HEK293T (cell line): ENCODE data around the gene ITIH2.
"Not testable (repeated sequence)": the region's sequence is repeated elsewhere in the genome, so short reads cannot be mapped to it uniquely, and the experiment has no call there.

ENCODE experiments used
- CTCF ChIA-PET: fragments of 350-600 bp; formaldehyde crosslinking; extraction: SDS; loops from one replicate; lab custom pipeline; 2021; ENCODE audit warnings: antibody characterized with exemption, inconsistent platforms; lab: Yijun Ruan, JAX
- POLR2A ChIA-PET: fragments of 350-600 bp; formaldehyde crosslinking; extraction: SDS; loops from one replicate; lab custom pipeline; 2020; ENCODE audit warnings: antibody characterized with exemption, inconsistent platforms; lab: Yijun Ruan, JAX
- DNase-seq: peaks from one replicate; pipeline ENCODE4 v3.0.0; 2012; ENCODE audit warnings: mixed read lengths; ENCODE audit errors: extremely low spot score
- ARNT ChIP-seq: fragments of 450-650 bp; IDR thresholded peaks from 2 replicates; pipeline ENCODE4 v1.6.1; 2017; ENCODE audit warnings: mild to moderate bottlenecking
- BHLHE40 ChIP-seq: fragments of 450-650 bp; IDR thresholded peaks from 2 replicates; pipeline ENCODE4 v1.6.1; 2016; ENCODE audit warnings: mild to moderate bottlenecking, moderate library complexity, borderline replicate concordance
- CTBP1 ChIP-seq: fragments of 450-650 bp; IDR thresholded peaks from 2 replicates; pipeline ENCODE4 v1.6.1; 2016; ENCODE audit warnings: borderline replicate concordance
- ELF4 ChIP-seq: fragments of 450-650 bp; IDR thresholded peaks from 2 replicates; pipeline ENCODE4 v1.6.1; 2017; ENCODE audit warnings: antibody characterized with exemption
- FOXA1 ChIP-seq: fragments of 450-650 bp; IDR thresholded peaks from 2 replicates; pipeline ENCODE4 v1.6.1; 2016; ENCODE audit warnings: mild to moderate bottlenecking
- FOXK2 ChIP-seq: fragments of 450-650 bp; IDR thresholded peaks from 2 replicates; pipeline ENCODE4 v1.6.1; 2016; ENCODE audit warnings: mild to moderate bottlenecking
- FOXM1 ChIP-seq: fragments of 450-650 bp; IDR thresholded peaks from 2 replicates; pipeline ENCODE4 v1.6.1; 2017; ENCODE audit warnings: mild to moderate bottlenecking, borderline replicate concordance
- HDGF ChIP-seq: fragments of 450-650 bp; IDR thresholded peaks from 2 replicates; pipeline ENCODE4 v1.6.1; 2017; ENCODE audit warnings: antibody characterized with exemption, borderline replicate concordance
- L3MBTL2 ChIP-seq: fragments of 450-650 bp; conservative IDR thresholded peaks from 2 replicates; pipeline ENCODE4 v1.6.1; 2016; ENCODE audit warnings: mild to moderate bottlenecking
- LEF1 ChIP-seq: fragments of 450-650 bp; IDR thresholded peaks from 2 replicates; pipeline ENCODE4 v1.6.1; 2017; ENCODE audit warnings: mild to moderate bottlenecking, borderline replicate concordance
- NFRKB ChIP-seq: fragments of 450-650 bp; IDR thresholded peaks from 2 replicates; pipeline ENCODE4 v1.6.1; 2016; ENCODE audit warnings: mild to moderate bottlenecking, moderate library complexity
- SP1 ChIP-seq: fragments of 450-650 bp; IDR thresholded peaks from 2 replicates; pipeline ENCODE4 v1.6.1; 2017
- SUZ12 ChIP-seq: fragments of 450-650 bp; IDR thresholded peaks from 2 replicates; pipeline ENCODE4 v1.6.1; 2016; ENCODE audit warnings: mild to moderate bottlenecking
- TARDBP ChIP-seq: fragments of 450-650 bp; IDR thresholded peaks from 2 replicates; pipeline ENCODE4 v1.6.1; 2016
- ZNF384 ChIP-seq: fragments of 450-650 bp; IDR thresholded peaks from 2 replicates; pipeline ENCODE4 v1.6.1; 2016
- TF ChIP-seq, protein P1 (sequence below): fragments of 450-650 bp; IDR thresholded peaks from 2 replicates; pipeline ENCODE4 v1.6.1; 2016

The ITIH2 gene

DNA sequence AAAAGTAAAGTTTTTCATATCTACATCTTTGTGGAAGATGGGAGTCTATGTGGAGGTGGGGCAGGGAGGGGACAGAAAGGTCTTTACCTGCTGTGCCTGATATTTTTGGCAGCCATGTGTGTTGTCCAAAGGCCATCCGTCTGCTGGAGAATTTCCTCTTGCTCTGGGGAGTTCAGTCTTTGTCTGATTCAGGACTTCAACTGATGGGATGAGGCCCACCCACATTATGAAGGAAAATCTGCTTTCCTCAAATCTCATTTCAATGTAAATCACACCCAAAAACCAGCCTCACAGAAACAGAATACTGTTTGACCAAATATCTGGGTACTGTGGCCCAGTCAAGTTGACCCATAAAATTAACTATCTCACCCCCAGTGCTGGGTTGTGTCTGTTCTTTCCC, 23.9 kb upstream of the ITIH2 start:
- POLR2A ChIA-PET = no interaction called here
- DNase-seq = no peak
- TF ChIP-seq L3MBTL2 = no peak
- TF ChIP-seq FOXM1 = no peak
- no peak for TF ChIP-seq LEF1
- TF ChIP-seq ELF4 = no peak
- TF ChIP-seq SUZ12 = no peak
- no peak for TF ChIP-seq ZNF384
- TF ChIP-seq FOXK2 = no peak
- TF ChIP-seq BHLHE40 = no peak
- no peak for TF ChIP-seq HDGF
- no peak for TF ChIP-seq CTBP1
- CTCF ChIA-PET = no interaction called here

DNA sequence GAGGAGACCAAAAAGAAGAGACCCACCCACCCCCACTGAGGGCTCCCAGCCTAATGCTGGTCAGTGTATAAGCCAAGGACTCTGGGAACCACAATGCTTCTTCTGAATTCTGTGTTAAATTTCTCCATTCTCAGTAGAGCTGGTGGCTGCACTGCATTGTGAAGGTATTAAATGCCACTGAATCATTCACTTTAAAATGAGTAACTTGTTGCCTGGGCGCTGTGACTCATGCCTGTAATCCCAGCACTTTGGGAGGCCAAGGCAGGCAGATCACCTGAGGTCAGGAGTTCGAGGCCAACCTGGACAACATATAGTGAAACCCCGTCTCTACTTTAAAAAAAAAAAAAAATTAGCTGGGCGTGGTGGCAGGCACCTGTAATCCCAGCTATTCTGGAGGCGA, 23.0 kb upstream of the ITIH2 start:
- CTCF ChIA-PET = not testable (repeated sequence)

GRCh38 chr10:7686351-7687171, 16.6 kb upstream of the ITIH2 start:
- ChIA-PET CTCF (interaction anchor here (0.6 to 2.3 kb wide), 11 partner anchors 12 to 276 kb away, joined by 3 to 31 read pairs (median 6); partner anchors contain the start of genes ITIH5 and SFMBT2), POLR2A (no interaction called here)
- DNase-seq = no peak
- TF ChIP-seq BHLHE40 = no peak
- no peak for TF ChIP-seq FOXA1
- no peak for TF ChIP-seq LEF1
- TF ChIP-seq HDGF = no peak
- TF ChIP-seq, protein P1, sequence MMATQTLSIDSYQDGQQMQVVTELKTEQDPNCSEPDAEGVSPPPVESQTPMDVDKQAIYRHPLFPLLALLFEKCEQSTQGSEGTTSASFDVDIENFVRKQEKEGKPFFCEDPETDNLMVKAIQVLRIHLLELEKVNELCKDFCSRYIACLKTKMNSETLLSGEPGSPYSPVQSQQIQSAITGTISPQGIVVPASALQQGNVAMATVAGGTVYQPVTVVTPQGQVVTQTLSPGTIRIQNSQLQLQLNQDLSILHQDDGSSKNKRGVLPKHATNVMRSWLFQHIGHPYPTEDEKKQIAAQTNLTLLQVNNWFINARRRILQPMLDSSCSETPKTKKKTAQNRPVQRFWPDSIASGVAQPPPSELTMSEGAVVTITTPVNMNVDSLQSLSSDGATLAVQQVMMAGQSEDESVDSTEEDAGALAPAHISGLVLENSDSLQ = peak; percentile 70
- no peak for TF ChIP-seq NFRKB
- no peak for TF ChIP-seq SP1
- no peak for TF ChIP-seq L3MBTL2

More for the DNA sequence above, 23.0 kb upstream of the ITIH2 start:
- DNase-seq, POLR2A ChIA-PET: not testable (repeated sequence)

DNA sequence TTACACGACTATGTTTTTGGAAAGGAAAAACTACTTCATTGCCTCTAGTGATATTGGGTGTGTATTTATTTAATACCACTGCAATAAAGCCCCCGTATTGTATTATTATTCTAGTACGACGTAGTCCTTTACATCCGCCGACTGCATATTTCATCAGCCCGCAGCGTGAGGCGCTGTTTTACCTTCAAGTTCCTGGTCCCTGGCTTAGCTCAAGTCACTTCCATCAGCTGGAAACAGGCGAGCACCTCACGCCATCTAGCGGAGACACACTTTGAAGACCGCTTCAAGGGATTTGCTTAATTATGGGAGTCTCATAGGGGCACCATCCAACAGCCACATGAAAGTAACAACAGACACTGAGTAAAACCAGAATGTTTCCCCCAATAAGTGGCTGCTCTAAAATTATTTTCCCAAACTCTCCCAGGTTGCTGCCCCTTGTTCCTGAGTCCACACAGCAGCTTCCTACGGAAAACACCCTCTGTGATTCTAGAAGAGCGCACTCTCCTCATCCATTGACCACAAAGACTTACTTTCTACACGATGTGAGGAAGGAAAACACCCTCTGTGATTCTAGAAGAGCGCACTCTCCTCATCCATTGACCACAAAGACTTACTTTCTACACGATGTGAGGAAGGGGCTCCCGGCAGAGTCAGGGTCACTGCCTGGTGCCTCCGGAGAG, 15.7 kb upstream of the ITIH2 start:
- peak; percentile 85 for DNase-seq
- ChIA-PET CTCF (interaction anchor here (0.6 to 2.3 kb wide), 13 partner anchors 11 to 802 kb away, joined by 3 to 31 read pairs (median 5); partner anchors contain the start of genes ITIH2, ITIH5 and SFMBT2), POLR2A (no interaction called here)
- TF ChIP-seq ELF4 (no peak), FOXK2 (no peak), HDGF (no peak), L3MBTL2 (no peak), CTBP1 (no peak), TARDBP (no peak), NFRKB (no peak), BHLHE40 (no peak), ARNT (no peak), LEF1 (no peak), SUZ12 (no peak), ZNF384 (no peak), FOXM1 (no peak), FOXA1 (no peak), SP1 (no peak)
- TF ChIP-seq, protein P1 = no peak

GRCh38 chr10:7689591-7689990, 13.5 kb upstream of the ITIH2 start:
- CTCF ChIA-PET = no interaction called here
- no peak for DNase-seq
- POLR2A ChIA-PET = no interaction called here
- TF ChIP-seq TARDBP (no peak), FOXK2 (no peak)

- CTCF ChIA-PET, DNase-seq, POLR2A ChIA-PET: not testable (repeated sequence)
These were observed 12.1 kb upstream of the ITIH2 start for GRCh38 chr10:7690885-7691597.

DNA sequence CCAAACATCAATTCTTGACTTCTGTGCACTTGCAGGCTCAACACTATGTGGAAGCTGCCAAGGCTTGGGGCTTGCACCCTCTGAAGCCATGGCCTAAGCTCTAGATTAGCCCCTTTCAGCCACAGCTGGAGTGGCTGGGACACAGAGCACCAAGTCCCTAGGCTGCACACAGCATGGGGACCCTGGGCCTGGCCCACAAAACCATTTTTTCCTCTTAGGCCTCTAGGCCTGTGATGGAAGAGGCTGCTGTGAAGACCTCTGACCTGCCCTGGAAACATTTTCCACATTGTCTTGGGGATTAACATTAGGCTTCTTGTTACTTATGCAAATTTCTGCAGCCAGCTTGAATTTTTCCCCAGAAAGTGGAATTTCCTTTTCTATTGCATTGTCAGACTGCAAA, 10.7 kb upstream of the ITIH2 start:
- CTCF ChIA-PET, POLR2A ChIA-PET, DNase-seq: not testable (repeated sequence)

DNA sequence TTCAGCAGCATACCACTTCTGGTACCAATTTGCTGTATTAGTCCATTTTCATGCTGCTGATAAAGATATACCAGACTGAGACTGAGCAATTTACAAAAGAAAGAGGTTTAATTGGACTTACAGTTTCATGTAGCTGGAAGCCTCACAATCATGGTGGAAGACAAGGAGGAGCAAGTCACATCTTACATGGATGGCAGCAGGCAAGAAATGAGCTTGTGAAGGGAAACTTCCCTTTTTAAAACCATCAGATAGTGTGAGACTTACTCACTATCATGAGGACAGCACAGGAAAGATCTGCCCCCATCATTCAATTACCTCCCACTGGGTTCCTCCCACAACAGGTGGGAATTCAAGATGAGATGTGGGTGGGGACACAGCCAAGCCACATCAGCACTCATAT, 9.9 kb upstream of the ITIH2 start:
- POLR2A ChIA-PET, CTCF ChIA-PET, DNase-seq: not testable (repeated sequence)
